Fibroblast of pulmonary artery (primary cell): Measurements from ENCODE around the gene DHX57.

Experiments used
- DNase-seq: peaks from one replicate; pipeline ENCODE4 v3.0.0-alpha.2; 2010; ENCODE audit warnings: low read depth
- H3K4me3 ChIP-seq: replicated peaks from 2 replicates; pipeline ENCODE4 v1.5.1; 2011; ENCODE audit warnings: low read depth, mild to moderate bottlenecking, control low read depth, low read length, moderate library complexity
- CTCF ChIP-seq: IDR thresholded peaks from 2 replicates; pipeline ENCODE4 v1.5.1; 2011; ENCODE audit warnings: mild to moderate bottlenecking, control low read depth, low read length, inconsistent platforms; ENCODE audit errors: missing control alignments

The DHX57 gene

DNA sequence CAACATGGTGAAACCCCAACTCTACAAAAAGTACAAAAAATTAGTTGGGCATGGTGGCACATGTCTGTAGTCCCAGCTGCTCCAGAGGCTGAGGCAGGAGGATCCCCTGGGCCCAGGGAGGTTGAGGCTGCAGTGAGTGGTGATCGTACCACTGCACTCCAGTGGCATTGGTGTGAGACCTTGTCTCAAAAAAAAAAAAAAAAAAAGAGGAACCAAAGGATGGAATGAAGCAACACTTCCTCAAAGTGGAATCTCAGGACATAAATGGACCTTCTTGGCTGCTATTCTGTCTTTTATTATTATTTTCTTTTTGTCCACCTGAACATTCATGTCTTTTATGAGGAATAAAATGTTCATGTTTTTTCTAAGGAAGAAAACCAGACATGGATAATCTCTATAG is 84.0 kb downstream of the DHX57 start:
- no peak overlapping the region for H3K4me3 ChIP-seq
- DNase-seq = no peak
- no peak for TF ChIP-seq CTCF

DNA sequence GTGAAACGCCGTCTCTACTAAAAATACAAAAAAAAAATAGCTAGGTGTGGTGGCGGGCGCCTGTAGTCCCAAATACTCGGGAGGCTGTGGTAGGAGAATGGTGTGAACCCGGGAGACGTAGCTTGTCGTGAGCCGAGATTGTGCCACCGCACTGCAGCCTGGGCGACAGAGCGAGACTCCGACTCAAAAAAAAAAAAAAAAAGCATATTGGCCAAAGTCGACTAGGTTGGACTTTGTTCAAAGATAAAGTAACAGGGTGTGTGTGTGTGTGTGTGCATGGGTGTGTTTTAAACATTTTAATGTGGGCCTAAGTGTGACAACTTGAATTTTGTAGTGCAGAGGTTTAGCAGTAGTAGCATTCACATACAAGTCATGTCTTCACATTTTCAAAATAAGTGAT is 86.0 kb downstream of the DHX57 start:
- DNase-seq = no peak
- no peak overlapping the region for H3K4me3 ChIP-seq
- no peak for TF ChIP-seq CTCF

GRCh38 chr2:38788306-38788705 is 87.4 kb downstream of the DHX57 start:
- H3K4me3 ChIP-seq = no peak overlapping the region
- TF ChIP-seq CTCF = no peak
- DNase-seq = no peak

DNA sequence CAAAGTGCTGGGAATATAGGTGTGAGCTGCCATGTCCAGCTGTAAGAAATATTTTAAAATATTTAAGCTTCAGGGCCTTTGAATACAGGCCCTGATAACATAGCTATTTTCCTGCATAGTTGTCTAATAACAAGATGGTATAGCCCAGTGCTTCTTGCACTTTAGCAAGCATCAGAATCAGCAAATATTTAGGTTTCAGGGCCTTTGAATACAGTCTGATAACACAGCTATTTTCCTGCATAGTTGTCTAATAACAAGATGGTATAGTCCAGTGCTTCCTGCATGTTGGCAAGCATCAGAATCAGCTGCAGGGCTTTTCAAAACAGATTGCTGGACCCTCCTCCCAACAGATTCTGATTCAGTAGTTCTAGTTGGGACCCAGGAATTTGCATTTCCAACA is 92.1 kb downstream of the DHX57 start:
- no peak overlapping the region for H3K4me3 ChIP-seq
- DNase-seq = no peak
- no peak for TF ChIP-seq CTCF

DNA sequence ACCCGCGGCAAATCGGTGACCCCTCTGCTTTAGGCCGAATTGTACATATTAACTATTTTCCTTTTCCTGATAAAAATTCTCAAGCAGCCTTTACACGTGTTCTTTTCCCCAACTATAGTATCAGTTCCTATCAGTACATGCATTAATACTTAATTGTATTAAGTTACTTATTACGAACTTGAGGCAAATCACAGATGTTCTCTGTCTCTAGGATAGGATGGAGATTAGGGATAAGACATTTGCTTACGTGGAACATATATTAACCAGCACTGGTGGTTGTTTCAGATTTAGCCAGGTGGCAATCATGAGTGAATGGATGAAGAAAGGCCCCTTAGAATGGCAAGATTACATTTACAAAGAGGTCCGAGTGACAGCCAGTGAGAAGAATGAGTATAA is 97.0 kb downstream of the DHX57 start:
- no peak for TF ChIP-seq CTCF
- H3K4me3 ChIP-seq = peak overlapping the region; percentile 68
- DNase-seq = no peak

GRCh38 chr2:38776531-38776930 is 99.2 kb downstream of the DHX57 start:
- no peak overlapping the region for H3K4me3 ChIP-seq
- TF ChIP-seq CTCF = no peak
- DNase-seq = no peak

DNA sequence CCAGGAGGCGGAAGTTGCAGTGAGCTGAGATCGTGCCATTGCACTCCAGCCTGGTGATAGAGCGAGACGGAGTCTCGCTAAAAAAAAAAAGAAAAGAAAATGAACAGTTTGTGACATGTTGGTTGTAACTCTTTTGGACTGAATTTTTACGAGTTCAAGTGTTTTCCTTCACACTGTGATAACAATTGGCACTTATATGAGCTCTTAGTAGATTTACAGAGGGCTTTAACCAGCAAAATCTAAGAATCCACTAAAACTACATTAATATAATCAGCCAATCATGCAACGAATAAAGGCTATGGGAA is 99.9 kb downstream of the DHX57 start:
- TF ChIP-seq CTCF = no peak
- H3K4me3 ChIP-seq = no peak overlapping the region
- DNase-seq = no peak
